Epithelial cell of esophagus (primary cell): ENCODE results near the gene ADGRB2.
A peak's percentile ranks its signal among the peaks of the same experiment; 100 is the strongest.

Source experiments
- DNase-seq: peaks from one replicate; pipeline ENCODE4 v3.0.0; 2010; ENCODE audit warnings: low read depth
- H3K4me3 ChIP-seq: 2 replicates; pipeline ENCODE4 v1.5.1; 2011; ENCODE audit warnings: mild to moderate bottlenecking, low read length, control low read depth
- CTCF ChIP-seq: IDR thresholded peaks from 2 replicates; pipeline ENCODE4 v1.5.1; 2011; ENCODE audit warnings: low read depth, mild to moderate bottlenecking, low read length, control low read depth, inconsistent platforms; ENCODE audit not compliant: insufficient read depth; ENCODE audit errors: missing control alignments

Gene ADGRB2

DNA sequence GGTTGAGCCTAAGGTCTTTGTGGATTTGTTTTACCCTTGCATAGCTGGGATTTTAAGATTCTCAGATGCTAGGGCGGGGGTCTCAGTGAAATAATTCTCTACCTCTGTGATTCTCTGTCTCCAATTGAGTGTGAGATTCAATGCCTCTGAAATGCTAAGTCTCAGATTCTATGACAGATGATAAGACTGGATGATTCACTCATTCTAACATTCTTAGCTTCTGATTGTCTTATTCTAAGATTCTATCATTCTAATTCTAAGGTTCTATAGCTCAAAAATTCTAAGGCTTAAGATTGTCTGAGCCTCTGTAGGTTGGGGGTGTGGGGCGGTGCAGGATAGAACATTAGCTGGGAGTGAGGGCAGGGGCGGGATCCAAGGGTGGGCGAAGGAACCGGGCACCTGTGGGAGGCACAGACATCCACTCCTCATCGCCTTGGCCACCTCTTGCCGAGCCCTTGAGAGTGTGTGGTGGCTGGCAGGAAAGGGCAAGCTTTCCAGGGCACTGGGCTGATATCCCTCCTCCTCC is 29.5 kb downstream of the ADGRB2 start:
- DNase-seq: no peak
- TF ChIP-seq CTCF: no peak
- H3K4me3 ChIP-seq: no peak overlapping the region

DNA sequence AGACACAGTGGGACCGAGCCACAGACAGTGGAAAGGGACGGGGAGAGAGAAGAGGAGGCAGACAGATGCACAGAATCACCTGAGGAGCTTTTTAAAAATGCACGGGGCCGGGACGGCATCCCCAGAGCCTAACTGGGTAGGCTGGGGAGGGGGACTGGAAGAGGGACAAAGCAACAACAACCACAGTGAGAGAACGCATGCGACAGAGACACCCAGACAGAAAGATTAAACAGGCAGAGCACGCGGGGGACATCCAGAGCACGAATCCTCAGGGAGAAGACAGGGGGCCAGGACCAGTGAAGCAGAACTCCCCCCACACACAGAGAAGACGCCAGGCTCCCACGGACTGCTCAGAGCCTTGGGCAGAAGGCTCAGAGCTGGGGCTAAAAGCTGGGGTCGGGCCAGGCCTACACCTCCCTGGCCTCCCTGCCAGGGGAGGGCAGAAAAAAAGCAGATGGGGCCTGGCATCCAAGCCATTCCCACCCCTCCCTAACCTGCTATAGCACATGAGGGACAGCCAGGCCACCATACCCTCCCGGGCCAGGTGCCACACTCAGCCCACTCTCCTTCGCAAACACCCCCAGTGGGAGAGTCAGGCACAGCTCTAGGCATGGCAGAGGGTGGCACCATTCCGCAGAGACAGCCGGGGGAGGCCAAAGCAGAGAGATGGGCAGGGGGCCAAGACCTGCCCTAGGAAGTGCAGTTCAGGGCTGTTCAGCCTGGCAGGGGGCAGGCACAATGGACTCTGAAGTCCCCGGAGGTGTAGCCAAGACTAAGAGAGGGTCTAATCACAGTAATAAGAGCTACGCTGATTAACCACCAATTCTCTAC is 30.5 kb downstream of the ADGRB2 start:
- no peak for TF ChIP-seq CTCF
- DNase-seq: no peak
- no peak overlapping the region for H3K4me3 ChIP-seq

DNA sequence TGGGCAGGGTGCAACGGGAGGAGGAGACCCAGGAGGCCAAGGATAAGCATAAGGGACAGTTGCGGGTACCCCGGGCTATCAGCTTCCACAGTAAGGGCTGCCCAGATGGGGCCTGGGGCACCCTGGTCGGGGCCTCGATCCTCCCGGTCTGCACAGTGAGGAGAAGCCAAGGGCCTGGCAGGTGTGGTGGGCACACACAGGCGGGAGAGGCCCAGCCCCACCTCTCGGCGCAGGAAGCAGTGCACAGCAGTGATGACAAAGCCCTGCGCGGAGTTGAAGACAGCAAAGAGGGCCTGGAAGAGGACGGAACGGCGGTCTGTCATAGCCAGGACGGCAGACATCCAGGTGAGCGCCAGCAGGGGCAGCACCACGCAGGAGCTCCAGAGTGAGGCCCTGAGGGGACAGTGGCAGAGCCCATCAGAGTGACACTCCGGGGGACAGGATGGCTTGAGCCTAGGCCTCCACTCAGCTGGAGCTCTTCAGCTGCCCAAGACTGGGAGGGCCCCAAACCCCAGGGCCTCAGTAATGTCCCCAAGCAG is 31.3 kb downstream of the ADGRB2 start:
- DNase-seq: no peak
- no peak overlapping the region for H3K4me3 ChIP-seq
- no peak for TF ChIP-seq CTCF

DNA sequence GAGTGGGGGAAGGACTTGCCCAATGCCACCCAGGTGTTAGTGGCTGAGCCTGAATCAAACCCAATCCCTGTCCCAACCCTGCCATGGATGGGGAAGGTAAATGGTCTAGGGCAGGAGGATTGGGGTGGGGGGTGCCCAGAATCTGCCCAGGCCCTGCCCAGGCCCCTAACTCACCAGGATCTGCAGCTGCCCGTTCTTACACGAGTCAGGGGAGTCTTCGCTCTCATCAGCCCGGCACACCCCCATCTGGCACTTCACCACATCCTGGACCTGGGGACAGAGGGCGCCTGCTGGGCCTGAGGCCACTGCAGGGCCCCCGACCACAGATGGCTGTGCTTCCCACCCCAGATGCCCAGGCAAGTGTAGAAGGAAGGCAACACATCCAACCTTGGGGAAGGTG is 31.8 kb downstream of the ADGRB2 start:
- DNase-seq: no peak
- H3K4me3 ChIP-seq: no peak overlapping the region
- TF ChIP-seq CTCF: no peak

DNA sequence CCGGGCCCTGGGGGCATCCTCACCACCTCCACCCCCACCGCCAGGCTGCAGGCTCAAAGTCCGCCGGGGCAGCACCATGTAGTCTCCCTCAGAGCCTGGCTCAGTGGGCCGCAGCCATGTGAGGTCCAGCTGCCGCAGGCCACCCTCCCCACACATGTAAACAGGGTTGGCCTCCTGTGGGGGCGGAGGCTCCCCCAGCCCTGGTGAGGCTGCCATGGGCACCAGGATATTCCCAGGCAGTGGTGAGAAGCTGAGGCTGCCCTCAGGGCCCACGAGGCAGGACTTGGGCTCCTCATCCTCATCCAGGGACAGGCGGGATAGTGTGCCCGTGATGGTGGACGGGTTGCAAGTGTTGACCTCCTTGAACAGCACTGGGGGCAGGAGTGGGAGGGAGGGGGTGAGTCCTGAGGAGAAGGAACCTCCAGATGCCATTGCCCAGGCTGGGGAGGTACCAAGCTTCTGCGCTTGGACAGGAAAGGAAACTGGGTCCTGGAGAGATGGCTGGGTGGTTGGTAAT is 33.0 kb downstream of the ADGRB2 start:
- no peak overlapping the region for H3K4me3 ChIP-seq
- TF ChIP-seq CTCF: no peak
- no peak for DNase-seq

DNA sequence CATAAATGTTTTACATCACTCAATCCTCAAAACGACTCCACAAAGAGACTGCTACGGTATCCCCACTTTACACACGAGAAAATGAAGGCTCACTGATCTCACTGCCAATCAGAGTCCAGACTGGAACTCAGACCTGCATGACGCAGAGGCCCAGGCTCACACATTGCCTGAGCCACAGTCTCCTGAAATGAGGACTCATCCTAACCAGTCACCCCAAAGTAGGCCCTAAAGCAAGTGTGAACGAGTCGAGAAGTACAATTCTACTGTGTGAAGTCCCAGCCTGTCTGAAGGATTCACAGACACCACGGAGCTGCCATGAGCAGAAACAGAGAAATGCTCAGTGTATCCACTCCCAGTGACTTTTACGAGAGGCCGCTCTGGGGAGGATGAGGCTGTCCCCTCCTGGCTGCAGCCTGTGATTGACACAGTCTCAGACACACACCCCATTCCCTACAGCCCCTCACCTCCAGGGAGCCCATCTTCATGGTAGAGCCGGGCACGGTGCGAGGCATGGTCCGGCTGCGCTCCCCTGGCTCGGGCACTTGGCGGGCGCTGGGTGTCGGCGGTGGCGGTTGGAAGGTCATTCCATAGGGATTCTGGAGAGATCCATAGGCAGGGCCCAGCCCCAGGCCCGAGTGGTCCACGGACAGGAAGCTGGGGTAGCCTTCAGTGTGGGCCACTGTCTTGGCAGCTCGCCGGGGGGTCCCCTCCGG is 33.6 kb downstream of the ADGRB2 start:
- DNase-seq: peak; percentile 62
- no peak for TF ChIP-seq CTCF
- no peak overlapping the region for H3K4me3 ChIP-seq
